Pancreas (tissue), 10 donors: ENCODE data around the gene STAT5B. TPM values are rescaled to one million over a fixed set of nuclear protein-coding genes. Genes with fewer than 3 reads are reported as not detected.
A peak's percentile ranks its signal among the peaks of the same experiment; 100 is the strongest.
"Not testable (repeated sequence)": the region's sequence is repeated elsewhere in the genome, so short reads cannot be mapped to it uniquely, and the experiment has no call there.

Experiments
- ATAC-seq, 4 donors: fragments of 200-7000 bp; cut with Tn5 transposase; one replicate each; pipeline versions ENCODE4 v1.8.0 to v1.9.1; 2020; ENCODE audit warnings: mild to moderate bottlenecking in 4 of 4, moderate library complexity in 4 of 4
- DNase-seq, 6 donors: peaks; one replicate each; pipeline ENCODE4 v3.0.0-alpha.2; 2020
- FAIRE-seq: peaks from 2 replicates; lab custom pipeline; 2012; peaks lifted over from hg19 to GRCh38; lab: Jason Lieb, UNC
- H3K27ac ChIP-seq, 4 donors: fragments of 200-600 bp; sonication (generic); 1 replicate in 3 of 4; 2 replicates in 1 of 4; pipeline versions ENCODE4 v1.5.0 to v1.8.0; 2020
- H3K27me3 ChIP-seq, 4 donors: fragments of 200-600 bp; one replicate each; pipeline ENCODE4 v1.8.0; 2021
- H3K36me3 ChIP-seq, 3 donors: fragments of 200-600 bp; sonication (generic) in 1 of 3; one replicate each; pipeline versions ENCODE4 v1.5.0 to v1.8.0; 2020 to 2021
- H3K4me1 ChIP-seq, 3 donors: fragments of 200-600 bp; one replicate each; pipeline ENCODE4 v1.8.0; 2021
- H3K4me3 ChIP-seq, 4 donors: fragments of 200-600 bp; sonication (generic) in 2 of 4; one replicate each; pipeline versions ENCODE4 v1.5.0 to v1.8.0; 2020 to 2021
- H3K9me3 ChIP-seq, 4 donors: fragments of 200-600 bp; one replicate each; pipeline ENCODE4 v1.8.0; 2021
- CTCF ChIP-seq, 4 donors: fragments of 200-600 bp; sonication (generic) in 3 of 4; IDR thresholded peaks; one replicate each; pipeline versions ENCODE4 v1.5.0 to v1.8.0; 2021; ENCODE audit warnings: antibody characterized with exemption in 4 of 4
- WGBS, 2 donors: extraction: QIAGEN DNeasy Blood & Tissue Kit; methylation state at CpG; one replicate each; pipeline ENCODE4 v1.1.7; 2013; 5-methylcytosine and 5-hydroxymethylcytosine counted together
- intact Hi-C, 3 donors: fragments of 100-400 bp; cut with DNase I; formaldehyde crosslinking; loops; one replicate each; pipeline versions ENCODE4 v1.11.1 to v1.14.2; 2022
- polyA plus RNA-seq, 2 donors: library from polyadenylated mRNA; stranded (reverse); fragments of 200-250 nt; gene quantifications; one replicate each; pipeline ENCODE4 v1.2.3, GENCODE V29; 2013
- total RNA-seq, 6 donors: library from RNA; stranded (reverse); fragmentation: NEBNext Ultra II Directional in 4 of 6; extraction: Animal tissue kit (Norgen Biotek cat#: 25700) in 4 of 6; gene quantifications; one replicate each; pipeline versions ENCODE4 v1.2.1 to v1.2.4, GENCODE V29; 2021 to 2023
- donor health status: healthy with polysubstance abuse.
- donor health status: DM: no; HTN: no; CAD: no; lungs with moderate emphysema.
- donor health status: DM: no; HTN: no; CAD: no.
- donor health status: control.
- donor health status: control.
- donor health status: Bipolar disorder and iron deficiency.
- donor health status: DM: yes; HTN: yes; CAD: no.
- donor health status: DM: no; HTN: no; CAD: no.
- donor health status: DM: no; HTN: no; CAD: no.
- donor health status: DM: yes; HTN: yes; CAD: no.

The STAT5B gene
- total and polyA plus RNA-seq, 8 donors: 17.9 to 27.5 (median 24.1) TPM

- DNase-seq (peak in 4 of 6 donors; percentile 55 to 88 (median 80)), FAIRE-seq (peak; percentile 20), ATAC-seq (peak; percentile 90 to 97 (median 93))
- Histone ChIP-seq H3K36me3 (no peaks in the 10 kb centered on the region), H3K27me3 (no peaks in the 10 kb centered on the region), H3K4me1 (peaks cover 4 to 31% (median 13%) of the 10 kb centered on the region in 3 donors), H3K27ac (peak overlapping the region; percentile 40 to 86 (median 74)), H3K9me3 (no peaks in the 10 kb centered on the region), H3K4me3 (peak overlapping the region in 1 of 4 donors; percentile 14)
- intact Hi-C loops: no loop called here
- TF ChIP-seq CTCF (IDR thresholded peaks at IDR 0.05): no peak
- WGBS, 2 donors: 45 to 49% methylated on average over 13 of the region's 13 CpGs
These were observed 27.6 kb downstream of the STAT5B start for GRCh38 chr17:42248351-42249179.

DNA sequence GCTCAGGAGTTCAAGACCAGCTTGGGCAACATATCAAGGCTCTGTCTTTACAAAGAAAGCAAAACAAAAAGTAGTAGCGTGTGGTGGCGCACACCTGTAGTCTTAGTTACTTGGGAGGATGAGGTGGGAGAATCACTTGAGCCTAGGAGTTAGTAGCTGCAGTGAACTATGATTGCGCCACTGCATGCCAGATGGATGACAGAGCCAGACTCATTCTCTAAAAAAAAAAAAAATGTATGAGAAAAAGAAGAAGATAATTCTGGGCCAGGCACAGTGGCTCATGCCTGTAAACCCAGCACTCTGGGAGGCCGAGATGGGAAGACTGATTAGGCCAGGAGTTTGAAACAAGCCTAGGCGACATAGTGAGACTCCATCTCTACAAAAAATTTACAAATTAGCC lies 28.5 kb downstream of the STAT5B start:
- no peak overlapping the region for H3K4me3 ChIP-seq

DNA sequence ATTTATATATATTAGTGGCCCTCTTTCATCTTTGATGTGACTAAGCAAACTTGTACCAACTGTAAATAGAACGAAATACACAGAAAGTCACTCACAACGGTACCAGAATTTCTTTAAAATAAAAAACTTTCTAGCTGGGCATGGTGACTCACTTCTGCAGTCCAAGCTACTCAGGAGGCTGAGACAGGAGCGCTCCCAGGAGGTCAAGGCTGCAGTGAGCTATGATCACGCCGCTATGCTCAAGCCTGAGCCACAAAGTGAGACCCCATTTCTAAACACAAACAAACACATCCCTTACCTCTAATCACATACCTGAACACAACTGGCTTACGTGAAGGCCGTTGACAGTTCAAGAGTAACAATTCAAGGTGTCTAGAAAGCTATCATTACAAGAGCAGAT lies 29.7 kb downstream of the STAT5B start:
- peaks cover 4 to 31% (median 13%) of the 10 kb centered on the region in 3 donors for H3K4me1 ChIP-seq
- peak in 4 of 6 donors; percentile 39 to 57 (median 49) for DNase-seq
- no peak for TF ChIP-seq CTCF (IDR thresholded peaks at IDR 0.05)

More for the DNA sequence above, 28.5 kb downstream of the STAT5B start:
- Histone ChIP-seq H3K27me3 (no peaks in the 10 kb centered on the region), H3K27ac (peak overlapping the region in 3 of 4 donors; percentile 64 to 86 (median 84)), H3K4me1 (peaks cover 4 to 31% (median 13%) of the 10 kb centered on the region in 3 donors), H3K36me3 (no peaks in the 10 kb centered on the region), H3K9me3 (no peaks in the 10 kb centered on the region)
- FAIRE-seq (no peak), DNase-seq (no peak), ATAC-seq (peak in 1 of 4 donors; percentile 16)
- WGBS, 2 donors: 91 to 95% methylated on average over 5 of the region's 5 CpGs
- TF ChIP-seq CTCF (IDR thresholded peaks at IDR 0.05): no peak
- intact Hi-C loops: no loop called here

DNA sequence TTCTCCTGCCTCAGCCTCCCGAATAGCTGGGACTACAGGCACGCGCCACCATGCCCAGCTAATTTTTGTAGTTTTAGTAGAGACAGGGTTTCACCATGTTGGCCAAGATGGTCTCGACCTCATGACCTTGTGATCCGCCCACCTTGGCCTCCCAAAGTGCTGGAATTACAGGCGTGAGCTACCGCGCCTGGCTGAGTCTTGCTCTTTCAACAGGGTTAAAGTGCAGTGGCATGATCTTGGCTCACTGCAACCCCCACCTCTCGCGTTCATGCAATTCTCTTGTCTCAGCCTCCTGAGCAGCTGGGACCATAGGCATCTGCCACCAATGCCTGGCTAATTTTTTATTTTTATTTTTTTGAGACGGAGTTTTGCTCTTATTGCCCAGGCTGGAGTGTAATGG lies 31.0 kb downstream of the STAT5B start:
- H3K27me3 ChIP-seq, FAIRE-seq, H3K27ac ChIP-seq, H3K4me3 ChIP-seq, H3K36me3 ChIP-seq, DNase-seq, H3K9me3 ChIP-seq, ATAC-seq, intact Hi-C loops: not testable (repeated sequence)
- WGBS, 2 donors: 95 to 97% methylated on average over 11 of the region's 11 CpGs
- peaks cover 4 to 31% (median 13%) of the 10 kb centered on the region in 3 donors for H3K4me1 ChIP-seq

More for the DNA sequence above, 29.7 kb downstream of the STAT5B start:
- Histone ChIP-seq H3K36me3 (no peaks in the 10 kb centered on the region), H3K4me3 (no peak overlapping the region), H3K27me3 (no peaks in the 10 kb centered on the region), H3K9me3 (no peaks in the 10 kb centered on the region), H3K27ac (peak overlapping the region in 3 of 4 donors; percentile 12 to 84 (median 28))
- 37 to 47% methylated on average over 7 of the region's 7 CpGs for WGBS, 2 donors
- intact Hi-C loops: no loop called here
- ATAC-seq (peak; percentile 66 to 69 (median 67)), FAIRE-seq (no peak)

- H3K36me3 ChIP-seq, H3K4me3 ChIP-seq, FAIRE-seq, H3K27ac ChIP-seq, ATAC-seq, DNase-seq, H3K9me3 ChIP-seq, H3K27me3 ChIP-seq, intact Hi-C loops: not testable (repeated sequence)
- peaks cover 4 to 25% (median 13%) of the 10 kb centered on the region in 3 donors for H3K4me1 ChIP-seq
- WGBS, 2 donors: 96 to 97% methylated on average over 2 to 3 of the region's 3 CpGs
These were observed 32.1 kb downstream of the STAT5B start for GRCh38 chr17:42244116-42244515.
